Effector memory CD4-positive, alpha-beta T cell (primary cell): ENCODE results near the gene VPS13A.

Experiments
- DNase-seq, 3 donors: peaks; one replicate each; pipeline ENCODE4 v3.0.0-alpha.2; 2020
- H3K27ac ChIP-seq: 2 replicates; pipeline ENCODE4 v1.7.0; 2013; ENCODE audit warnings: mild to moderate bottlenecking, low read length, moderate library complexity; ENCODE audit not compliant: insufficient read depth, poor library complexity, severe bottlenecking
- H3K27me3 ChIP-seq: replicated peaks from 2 replicates; pipeline ENCODE4 v1.7.0; 2013; ENCODE audit warnings: mild to moderate bottlenecking, low read length; ENCODE audit not compliant: insufficient read depth, control insufficient read depth, poor library complexity, severe bottlenecking
- H3K36me3 ChIP-seq: 2 replicates; pipeline ENCODE4 v1.7.0; 2013; ENCODE audit warnings: mild to moderate bottlenecking, low read length, moderate library complexity; ENCODE audit not compliant: control insufficient read depth, insufficient read depth
- H3K4me1 ChIP-seq: 2 replicates; pipeline ENCODE4 v1.7.0; 2013; ENCODE audit warnings: low read length, mild to moderate bottlenecking; ENCODE audit not compliant: control insufficient read depth, insufficient read depth, poor library complexity, severe bottlenecking
- H3K4me3 ChIP-seq: 2 replicates; pipeline ENCODE4 v1.7.0; 2013; ENCODE audit warnings: low read length, low read depth, mild to moderate bottlenecking; ENCODE audit not compliant: insufficient read depth, poor library complexity, severe bottlenecking
- H3K9me3 ChIP-seq: 2 replicates; pipeline ENCODE4 v1.7.0; 2013; ENCODE audit warnings: mild to moderate bottlenecking, low read length, moderate library complexity; ENCODE audit not compliant: control insufficient read depth

The VPS13A gene

GRCh38 chr9:77283991-77284390 is 106.7 kb downstream of the VPS13A start:
- Histone ChIP-seq H3K4me1 (no peaks in the 10 kb centered on the region), H3K9me3 (peaks cover 6% of the 10 kb centered on the region), H3K27ac (no peak overlapping the region), H3K36me3 (peaks cover 21% of the 10 kb centered on the region), H3K27me3 (no peaks in the 10 kb centered on the region), H3K4me3 (no peak overlapping the region)
- no peak for DNase-seq

GRCh38 chr9:77284616-77285015 is 107.3 kb downstream of the VPS13A start:
- H3K36me3 ChIP-seq: peaks cover 21% of the 10 kb centered on the region
- peaks cover 6% of the 10 kb centered on the region for H3K9me3 ChIP-seq
- no peaks in the 10 kb centered on the region for H3K4me1 ChIP-seq
- H3K27me3 ChIP-seq: no peaks in the 10 kb centered on the region
- H3K27ac ChIP-seq: no peak overlapping the region
- DNase-seq: no peak
- no peak overlapping the region for H3K4me3 ChIP-seq

GRCh38 chr9:77290373-77290772 is 113.0 kb downstream of the VPS13A start:
- Histone ChIP-seq H3K4me3 (no peak overlapping the region), H3K27me3 (no peaks in the 10 kb centered on the region), H3K27ac (no peak overlapping the region), H3K36me3 (peaks cover 9% of the 10 kb centered on the region), H3K4me1 (no peaks in the 10 kb centered on the region), H3K9me3 (peaks cover 6% of the 10 kb centered on the region)
- DNase-seq: no peak

- H3K9me3 ChIP-seq: peaks cover 6% of the 10 kb centered on the region
- no peak overlapping the region for H3K4me3 ChIP-seq
- no peaks in the 10 kb centered on the region for H3K27me3 ChIP-seq
These were observed 114.4 kb downstream of the VPS13A start for GRCh38 chr9:77291714-77292113.

GRCh38 chr9:77293949-77294348 is 116.6 kb downstream of the VPS13A start:
- no peak for DNase-seq
- H3K27me3 ChIP-seq: no peaks in the 10 kb centered on the region
- no peak overlapping the region for H3K27ac ChIP-seq
- H3K36me3 ChIP-seq: no peaks in the 10 kb centered on the region
- no peaks in the 10 kb centered on the region for H3K9me3 ChIP-seq
- H3K4me3 ChIP-seq: no peak overlapping the region
- no peaks in the 10 kb centered on the region for H3K4me1 ChIP-seq

More at GRCh38 chr9:77291714-77292113, 114.4 kb downstream of the VPS13A start:
- no peak for DNase-seq
- Histone ChIP-seq H3K4me1 (no peaks in the 10 kb centered on the region), H3K36me3 (peaks cover 9% of the 10 kb centered on the region), H3K27ac (no peak overlapping the region)

GRCh38 chr9:77304543-77304942 is 127.2 kb downstream of the VPS13A start:
- H3K9me3 ChIP-seq: no peaks in the 10 kb centered on the region
- no peak overlapping the region for H3K4me3 ChIP-seq
- H3K27me3 ChIP-seq: no peaks in the 10 kb centered on the region
- H3K27ac ChIP-seq: no peak overlapping the region
- H3K36me3 ChIP-seq: peaks cover 7% of the 10 kb centered on the region
- no peak for DNase-seq
- H3K4me1 ChIP-seq: no peaks in the 10 kb centered on the region

GRCh38 chr9:77305622-77306400 is 128.5 kb downstream of the VPS13A start:
- H3K9me3 ChIP-seq: no peaks in the 10 kb centered on the region
- no peak overlapping the region for H3K4me3 ChIP-seq
- H3K4me1 ChIP-seq: no peaks in the 10 kb centered on the region
- H3K27me3 ChIP-seq: no peaks in the 10 kb centered on the region
- no peak overlapping the region for H3K27ac ChIP-seq
- DNase-seq: no peak
- peaks cover 7% of the 10 kb centered on the region for H3K36me3 ChIP-seq

GRCh38 chr9:77307166-77307565 is 129.8 kb downstream of the VPS13A start:
- H3K4me1 ChIP-seq: no peaks in the 10 kb centered on the region
- no peak for DNase-seq

GRCh38 chr9:77316058-77316457 is 138.7 kb downstream of the VPS13A start:
- no peak overlapping the region for H3K27ac ChIP-seq
- no peaks in the 10 kb centered on the region for H3K27me3 ChIP-seq

More at GRCh38 chr9:77307166-77307565, 129.8 kb downstream of the VPS13A start:
- peaks cover 11% of the 10 kb centered on the region for H3K36me3 ChIP-seq
- no peaks in the 10 kb centered on the region for H3K9me3 ChIP-seq
- H3K27ac ChIP-seq: no peak overlapping the region
- no peak overlapping the region for H3K4me3 ChIP-seq
- no peaks in the 10 kb centered on the region for H3K27me3 ChIP-seq

GRCh38 chr9:77325058-77325457 is 147.7 kb downstream of the VPS13A start:
- no peak for DNase-seq
- Histone ChIP-seq H3K4me1 (no peaks in the 10 kb centered on the region), H3K27ac (no peak overlapping the region), H3K27me3 (no peaks in the 10 kb centered on the region), H3K9me3 (no peaks in the 10 kb centered on the region), H3K36me3 (peaks cover 14% of the 10 kb centered on the region), H3K4me3 (no peak overlapping the region)

More at GRCh38 chr9:77316058-77316457, 138.7 kb downstream of the VPS13A start:
- H3K4me3 ChIP-seq: no peak overlapping the region
- H3K36me3 ChIP-seq: peaks cover 11% of the 10 kb centered on the region
- no peaks in the 10 kb centered on the region for H3K4me1 ChIP-seq
- H3K9me3 ChIP-seq: no peaks in the 10 kb centered on the region
- DNase-seq: no peak
